Activated B cell treated with CpG ODN at 0.5 μM for 24 hours (primary cell): ENCODE measurements around the gene AOPEP. TPM values are rescaled to one million over a fixed set of nuclear protein-coding genes. Genes with fewer than 3 reads are reported as not detected.

ENCODE experiments used
- ATAC-seq: fragments of 200-7000 bp; cut with Tn5 transposase; one replicate; pipeline ENCODE4 v1.10.0; 2021; ENCODE audit warnings: low read depth, mild to moderate bottlenecking, moderate library complexity
- CTCF ChIA-PET: fragments of 350-600 bp; sonication (Branson Sonifier 250); formaldehyde crosslinking; loops from one replicate; lab custom pipeline; 2021; ENCODE audit warnings: antibody characterized with exemption; lab: Charles Lee
- POLR2A ChIA-PET: fragments of 350-600 bp; sonication (Branson Sonifier 250); formaldehyde crosslinking; loops from one replicate; lab custom pipeline; 2021; ENCODE audit warnings: antibody characterized with exemption; lab: Charles Lee
- DNase-seq: peaks from one replicate; pipeline ENCODE4 v3.0.0; 2022
- H3K27ac Mint-ChIP-seq: one replicate; pipeline ENCODE4 v1.8.0; 2020; ENCODE audit warnings: mixed read lengths
- H3K27me3 Mint-ChIP-seq: one replicate; pipeline ENCODE4 v1.8.0; 2021; ENCODE audit warnings: mixed read lengths
- H3K36me3 Mint-ChIP-seq: one replicate; pipeline ENCODE4 v1.8.0; 2021; ENCODE audit warnings: low read depth, mixed read lengths
- H3K4me1 Mint-ChIP-seq: one replicate; pipeline ENCODE4 v1.8.0; 2021; ENCODE audit warnings: mixed read lengths
- H3K4me3 Mint-ChIP-seq: one replicate; pipeline ENCODE4 v1.8.0; 2020; ENCODE audit warnings: mild to moderate bottlenecking, mixed read lengths
- H3K9me3 Mint-ChIP-seq: one replicate; pipeline ENCODE4 v1.8.0; 2020; ENCODE audit warnings: mixed read lengths
- CTCF ChIP-seq: fragments of 200-600 bp; IDR thresholded peaks from one replicate; pipeline ENCODE4 v1.8.0; 2022; ENCODE audit warnings: antibody characterized with exemption, mild to moderate bottlenecking
- intact Hi-C: fragments of 100-400 bp; cut with micrococcal nuclease; formaldehyde crosslinking; loops from one replicate; pipeline ENCODE4 v1.15.1; 2024
- total RNA-seq: library from RNA; stranded (reverse); gene quantifications from 2 replicates; pipeline ENCODE4 v1.2.3, GENCODE V29; 2022

The AOPEP gene
- total RNA-seq, 1 donor from 2014 or later, result 20.4 TPM

GRCh38 chr9:94881023-94881422 lies 154.5 kb downstream of the AOPEP start:
- Mint-ChIP-seq H3K36me3 (no peaks in the 10 kb centered on the region), H3K4me3 (no peak overlapping the region), H3K27me3 (no peaks in the 10 kb centered on the region), H3K27ac (no peak overlapping the region), H3K4me1 (peaks cover 29% of the 10 kb centered on the region), H3K9me3 (no peaks in the 10 kb centered on the region)
- DNase-seq, result no peak
- intact Hi-C loops, result no loop called here
- no peak for ATAC-seq
- CTCF ChIA-PET, result no interaction called here
- POLR2A ChIA-PET, result interaction anchor here (2.3 kb wide), 1 partner anchor 20 kb away, joined by 15 read pairs; no protein-coding TSS in a partner anchor
- no peak for TF ChIP-seq CTCF

GRCh38 chr9:94881454-94881853 lies 155.0 kb downstream of the AOPEP start:
- no peak for DNase-seq
- intact Hi-C loops, result no loop called here
- Mint-ChIP-seq H3K4me3 (no peak overlapping the region), H3K36me3 (no peaks in the 10 kb centered on the region), H3K27me3 (no peaks in the 10 kb centered on the region), H3K9me3 (no peaks in the 10 kb centered on the region), H3K4me1 (peaks cover 29% of the 10 kb centered on the region), H3K27ac (no peak overlapping the region)
- TF ChIP-seq CTCF, result no peak
- ChIA-PET POLR2A (interaction anchor here (2.3 kb wide), 1 partner anchor 20 kb away, joined by 15 read pairs; no protein-coding TSS in a partner anchor), CTCF (no interaction called here)
- ATAC-seq, result no peak

GRCh38 chr9:94881940-94882339 lies 155.4 kb downstream of the AOPEP start:
- ChIA-PET CTCF (no interaction called here), POLR2A (interaction anchor here (2.3 kb wide), 1 partner anchor 21 kb away, joined by 15 read pairs; no protein-coding TSS in a partner anchor)
- DNase-seq (no peak), ATAC-seq (peak; percentile 86)
- intact Hi-C loops, result loop anchor here (1.0 kb wide), 1 partner anchor 21 kb away; no protein-coding TSS in a partner anchor
- peak overlapping the region; percentile 11 for H3K4me3 Mint-ChIP-seq
- no peak for TF ChIP-seq CTCF
- peak overlapping the region; percentile 70 for H3K27ac Mint-ChIP-seq
- no peaks in the 10 kb centered on the region for H3K36me3 Mint-ChIP-seq
- H3K9me3 Mint-ChIP-seq, result no peaks in the 10 kb centered on the region
- H3K4me1 Mint-ChIP-seq, result peaks cover 29% of the 10 kb centered on the region
- H3K27me3 Mint-ChIP-seq, result no peaks in the 10 kb centered on the region

- Mint-ChIP-seq H3K27me3 (no peaks in the 10 kb centered on the region), H3K4me1 (peaks cover 29% of the 10 kb centered on the region), H3K36me3 (no peaks in the 10 kb centered on the region), H3K4me3 (no peak overlapping the region), H3K27ac (no peak overlapping the region), H3K9me3 (no peaks in the 10 kb centered on the region)
- DNase-seq (no peak), ATAC-seq (no peak)
- ChIA-PET CTCF (no interaction called here), POLR2A (interaction anchor here (2.3 kb wide), 1 partner anchor 22 kb away, joined by 15 read pairs; no protein-coding TSS in a partner anchor)
- intact Hi-C loops, result loop anchor here (1.0 kb wide), 1 partner anchor 22 kb away; no protein-coding TSS in a partner anchor
- no peak for TF ChIP-seq CTCF
Measured at GRCh38 chr9:94882966-94883641, 156.6 kb downstream of the AOPEP start.

GRCh38 chr9:94885854-94886447 lies 159.5 kb downstream of the AOPEP start:
- Mint-ChIP-seq H3K9me3 (peaks cover 13% of the 10 kb centered on the region), H3K27me3 (no peaks in the 10 kb centered on the region), H3K36me3 (peaks cover 9% of the 10 kb centered on the region), H3K4me3 (no peak overlapping the region), H3K27ac (no peak overlapping the region), H3K4me1 (peaks cover 25% of the 10 kb centered on the region)
- POLR2A ChIA-PET, result no interaction called here
- intact Hi-C loops, result no loop called here
- CTCF ChIA-PET, result no interaction called here
- DNase-seq, result no peak
- ATAC-seq, result no peak
- TF ChIP-seq CTCF, result no peak
